ENCODE measurements around the gene HSPD1.

DNA sequence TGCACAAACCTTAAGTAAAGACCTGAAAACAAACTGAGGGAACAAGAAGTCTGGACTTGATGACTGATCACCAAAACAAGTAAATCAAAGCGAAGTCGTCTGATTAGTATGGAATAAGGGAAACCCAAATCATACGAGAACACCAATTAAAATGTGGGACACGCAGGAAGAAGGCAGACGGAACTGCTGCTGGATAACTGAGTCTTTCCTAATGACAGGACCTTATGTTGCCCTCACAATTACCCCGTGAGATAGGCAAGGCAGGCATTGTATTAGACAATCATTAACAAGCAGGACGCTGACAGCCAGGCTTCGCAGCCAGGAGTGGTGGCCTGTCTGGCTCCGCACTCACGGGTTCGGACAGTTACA is 46.9 kb downstream of the HSPD1 start:
- TF ChIP-seq EZH2 (IDR thresholded peaks at IDR 0.05; ENCODE audit: low read length, unreplicated experiment) = no peak
- no peak for TF ChIP-seq CTCF (conservative IDR thresholded peaks at IDR 0.05; ENCODE audit: low read depth, low read length)
- TF ChIP-seq EZH2phosphoT487 (IDR thresholded peaks at IDR 0.05; ENCODE audit: borderline replicate concordance, low read length) = no peak

Data from PC-3 (cell line).